Thyroid gland (tissue), 4 donors: Measurements from ENCODE around the gene C22orf42. TPM values are rescaled to one million over a fixed set of nuclear protein-coding genes. Genes with fewer than 3 reads are reported as not detected.

ENCODE experiments used
- DNase-seq, 2 donors: peaks; one replicate each; pipeline ENCODE4 v3.0.0-alpha.2; 2019
- H3K27ac ChIP-seq, 3 donors: fragments of 200-600 bp; sonication (generic); 1 replicate in 2 of 3; 2 replicates in 1 of 3; pipeline ENCODE4 v1.5.1; 2016 to 2019; ENCODE audit warnings: mild to moderate bottlenecking in 1 of 3, moderate library complexity in 1 of 3
- H3K27me3 ChIP-seq: fragments of 200-600 bp; sonication (generic); one replicate; pipeline ENCODE4 v1.5.1; 2019
- H3K36me3 ChIP-seq, 2 donors: fragments of 200-600 bp; sonication (generic); one replicate each; pipeline ENCODE4 v1.5.1; 2016 to 2019
- H3K4me1 ChIP-seq, 2 donors: fragments of 200-600 bp; sonication (generic); one replicate each; pipeline ENCODE4 v1.5.1; 2017 to 2019
- H3K4me3 ChIP-seq, 3 donors: fragments of 200-600 bp; sonication (generic); replicated peaks in 1 of 3; 1 replicate in 2 of 3; 2 replicates in 1 of 3; pipeline ENCODE4 v1.5.1; 2016; ENCODE audit warnings: mild to moderate bottlenecking in 1 of 3
- H3K9me3 ChIP-seq: fragments of 200-600 bp; sonication (generic); one replicate; pipeline ENCODE4 v1.5.1; 2017
- POLR2A ChIP-seq, 2 donors: fragments of 450-650 bp; IDR thresholded peaks; one replicate each; pipeline ENCODE4 v1.6.1; 2017; ENCODE audit warnings: antibody characterized with exemption in 2 of 2, mild to moderate bottlenecking in 2 of 2, moderate library complexity in 1 of 2
- WGBS, 2 donors: methylation state at CpG; one replicate each; pipeline ENCODE4 v1.1.5; 2017; 5-methylcytosine and 5-hydroxymethylcytosine counted together
- intact Hi-C: fragments of 100-400 bp; cut with DNase I; formaldehyde crosslinking; loops from one replicate; pipeline ENCODE4 v1.15.1; 2023
- total RNA-seq, 4 donors: library from RNA; depleted of rRNA; stranded (reverse); fragments of >200 nt; gene quantifications; one replicate each; pipeline ENCODE4 v1.2.3, GENCODE V29; 2016
- TF ChIP-seq, protein P1 (sequence below), 6 experiments: fragments of 200-600 bp in 3 of 6; fragments of 450-650 bp in 3 of 6; sonication (generic) in 3 of 6; IDR thresholded peaks; one replicate each; pipeline ENCODE4 v1.5.1; 2016 to 2019; ENCODE audit warnings: antibody characterized with exemption in 6 of 6, mild to moderate bottlenecking in 2 of 6, inconsistent platforms in 1 of 6, moderate library complexity in 1 of 6

Gene C22orf42
- total RNA-seq, 4 donors from 2014 or later = not detected

DNA sequence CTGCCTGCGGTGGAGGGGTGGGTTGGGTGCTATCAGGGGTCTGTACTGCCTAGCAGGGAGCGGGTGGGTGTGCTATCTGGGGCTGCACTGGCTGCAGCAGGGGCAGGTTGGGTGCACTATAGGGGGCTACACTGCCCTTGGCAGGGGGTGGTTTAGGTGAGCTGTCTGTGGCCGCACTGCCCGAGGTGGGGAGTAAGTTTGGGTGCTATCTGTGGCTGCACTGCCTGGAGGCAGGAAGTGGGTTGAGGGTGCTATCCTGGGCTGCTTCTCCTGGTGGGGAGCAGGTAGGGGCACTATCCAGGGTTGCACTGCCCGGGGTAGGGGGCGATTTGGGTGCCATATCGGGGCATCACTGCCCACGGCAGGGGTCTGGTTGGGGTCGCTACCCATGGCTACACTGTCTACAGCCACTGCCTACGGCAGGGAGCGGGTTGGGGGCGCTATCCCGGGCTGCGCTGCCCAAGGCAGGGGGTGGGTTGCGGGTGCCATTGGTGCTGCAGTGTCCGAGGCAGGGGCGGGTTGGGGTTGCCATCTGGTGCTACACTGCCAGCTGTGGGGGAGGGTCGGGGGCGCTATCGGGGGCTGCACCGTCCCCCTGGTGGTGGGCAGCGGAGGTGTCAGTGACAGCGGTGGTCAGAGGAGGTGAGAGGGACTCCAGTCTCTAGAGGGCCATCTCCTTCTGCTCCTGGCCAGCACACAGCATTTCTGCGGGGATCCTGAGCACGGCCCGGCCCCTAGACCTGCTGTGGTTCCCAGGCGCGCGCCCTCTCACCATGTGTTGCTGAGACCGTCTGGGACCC lies 47.1 kb upstream of the C22orf42 start:
- TF ChIP-seq, protein P1, sequence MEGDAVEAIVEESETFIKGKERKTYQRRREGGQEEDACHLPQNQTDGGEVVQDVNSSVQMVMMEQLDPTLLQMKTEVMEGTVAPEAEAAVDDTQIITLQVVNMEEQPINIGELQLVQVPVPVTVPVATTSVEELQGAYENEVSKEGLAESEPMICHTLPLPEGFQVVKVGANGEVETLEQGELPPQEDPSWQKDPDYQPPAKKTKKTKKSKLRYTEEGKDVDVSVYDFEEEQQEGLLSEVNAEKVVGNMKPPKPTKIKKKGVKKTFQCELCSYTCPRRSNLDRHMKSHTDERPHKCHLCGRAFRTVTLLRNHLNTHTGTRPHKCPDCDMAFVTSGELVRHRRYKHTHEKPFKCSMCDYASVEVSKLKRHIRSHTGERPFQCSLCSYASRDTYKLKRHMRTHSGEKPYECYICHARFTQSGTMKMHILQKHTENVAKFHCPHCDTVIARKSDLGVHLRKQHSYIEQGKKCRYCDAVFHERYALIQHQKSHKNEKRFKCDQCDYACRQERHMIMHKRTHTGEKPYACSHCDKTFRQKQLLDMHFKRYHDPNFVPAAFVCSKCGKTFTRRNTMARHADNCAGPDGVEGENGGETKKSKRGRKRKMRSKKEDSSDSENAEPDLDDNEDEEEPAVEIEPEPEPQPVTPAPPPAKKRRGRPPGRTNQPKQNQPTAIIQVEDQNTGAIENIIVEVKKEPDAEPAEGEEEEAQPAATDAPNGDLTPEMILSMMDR (IDR thresholded peaks at IDR 0.05) = no peak
- TF ChIP-seq POLR2A (IDR thresholded peaks at IDR 0.05) = no peak
- Histone ChIP-seq H3K9me3 (no peaks in the 10 kb centered on the region), H3K36me3 (no peaks in the 10 kb centered on the region), H3K27me3 (no peaks in the 10 kb centered on the region), H3K4me1 (peaks cover 0 to 13% of the 10 kb centered on the region in 2 donors), H3K4me3 (no peak overlapping the region), H3K27ac (no peak overlapping the region)
- DNase-seq = no peak
- 81 to 88% methylated on average over 16 to 24 of the region's 30 CpGs for WGBS, 2 donors
- intact Hi-C loops = loop anchor here (10.0 kb wide), 1 partner anchor 269 kb away; the partner anchor contains the start of gene FBXO7

- peak in 1 of 2 donors; percentile 31 for TF ChIP-seq POLR2A (IDR thresholded peaks at IDR 0.05)
- TF ChIP-seq, protein P1 (IDR thresholded peaks at IDR 0.05) = no peak
- DNase-seq = peak; percentile 34 to 36
- Histone ChIP-seq H3K9me3 (no peaks in the 10 kb centered on the region), H3K4me1 (peaks cover 0 to 13% of the 10 kb centered on the region in 2 donors), H3K36me3 (no peaks in the 10 kb centered on the region), H3K27ac (no peak within 1 kb of the TSS), H3K4me3 (peak within 1 kb of the TSS in 1 of 3 donors; percentile 4), H3K27me3 (no peaks in the 10 kb centered on the region)
- intact Hi-C loops = loop anchor here (10.0 kb wide), 1 partner anchor 270 kb away; the partner anchor contains the start of gene FBXO7
- WGBS, 2 donors = 77 to 81% methylated on average over 28 to 35 of the region's 41 CpGs
Measured at GRCh38 chr22:32204856-32205722, 46.0 kb upstream of the C22orf42 start, which contains the start of gene RFPL2. Gene RFPL2, minus strand, starts transcription at chr22:32205073. Its CDS starts 2,622 bp downstream, at chr22:32202451.

DNA sequence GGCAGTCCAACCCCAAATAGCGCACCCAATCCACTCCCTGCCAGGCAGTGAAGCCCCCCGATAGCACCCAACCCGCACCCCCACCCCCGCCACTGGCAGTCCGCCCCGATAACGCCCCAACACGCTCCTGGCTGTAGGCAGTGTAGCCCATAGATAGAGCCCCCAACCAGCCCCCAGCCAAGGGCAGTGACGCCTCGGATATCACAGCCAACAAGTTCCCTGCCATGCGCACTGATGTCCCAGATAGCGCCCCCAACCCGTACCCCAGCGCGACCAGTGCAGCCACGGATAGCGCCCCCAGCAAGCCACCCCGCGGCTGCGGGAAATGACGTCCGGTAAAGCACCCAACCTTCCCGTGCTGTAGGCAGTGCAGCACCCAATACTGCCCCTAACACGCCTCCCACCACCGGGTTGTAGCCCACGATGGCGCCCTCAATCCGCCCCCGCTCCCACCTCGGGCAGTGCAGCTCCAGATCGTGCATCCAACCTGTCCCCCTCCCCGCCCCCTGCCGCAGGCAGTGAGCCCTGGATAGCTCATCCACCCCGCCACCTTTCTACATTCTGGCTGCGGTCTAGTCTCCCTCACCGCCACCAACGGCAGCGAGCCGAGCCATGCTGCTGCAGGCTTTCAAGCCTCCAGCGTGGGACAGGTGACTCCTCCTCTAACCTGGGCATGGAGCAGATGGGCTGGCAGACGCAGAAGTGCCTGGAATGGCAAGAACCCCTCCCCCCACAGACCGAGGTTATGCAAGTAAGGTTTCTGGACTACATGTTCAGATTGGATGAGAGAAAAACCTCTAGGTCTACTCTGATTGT lies 45.1 kb upstream of the C22orf42 start:
- Histone ChIP-seq H3K9me3 (no peaks in the 10 kb centered on the region), H3K27me3 (no peaks in the 10 kb centered on the region), H3K27ac (no peak overlapping the region), H3K4me1 (peaks cover 0 to 13% of the 10 kb centered on the region in 2 donors), H3K36me3 (no peaks in the 10 kb centered on the region), H3K4me3 (peak overlapping the region in 1 of 3 donors; percentile 4)
- intact Hi-C loops = loop anchor here (10.0 kb wide), 1 partner anchor 271 kb away; the partner anchor contains the start of gene FBXO7
- TF ChIP-seq, protein P1 (IDR thresholded peaks at IDR 0.05) = no peak
- TF ChIP-seq POLR2A (IDR thresholded peaks at IDR 0.05) = no peak
- DNase-seq = peak; percentile 44 to 46
- WGBS, 2 donors = 50 to 66% methylated on average over 27 of the region's 42 CpGs

- TF ChIP-seq, protein P1 (IDR thresholded peaks at IDR 0.05) = no peak
- TF ChIP-seq POLR2A (IDR thresholded peaks at IDR 0.05) = no peak
- H3K9me3 ChIP-seq = no peaks in the 10 kb centered on the region
- H3K4me3 ChIP-seq = peak overlapping the region in 1 of 3 donors; percentile 17
- DNase-seq = no peak
- H3K4me1 ChIP-seq = peaks cover 0 to 13% of the 10 kb centered on the region in 2 donors
- no peak overlapping the region for H3K27ac ChIP-seq
- intact Hi-C loops = loop anchor here (10.0 kb wide), 1 partner anchor 271 kb away; the partner anchor contains the start of gene FBXO7
- 45 to 52% methylated on average over 20 to 31 of the region's 53 CpGs for WGBS, 2 donors
- no peaks in the 10 kb centered on the region for H3K36me3 ChIP-seq
- H3K27me3 ChIP-seq = no peaks in the 10 kb centered on the region
Measured at GRCh38 chr22:32203181-32204039, 44.3 kb upstream of the C22orf42 start.
